ENCODE data around the gene KCNQ2.

GRCh38 chr20:63439866-63440265 is 32.6 kb downstream of the KCNQ2 start:
- TF ChIP-seq POLR2A (IDR thresholded peaks at IDR 0.05) (no peak), CTCF (IDR thresholded peaks at IDR 0.05) (no peak)
